GM12865 (cell line): ENCODE measurements around the gene ARHGAP35.
A peak's percentile ranks its signal among the peaks of the same experiment; 100 is the strongest.

Experiments
- DNase-seq: peaks from one replicate; pipeline ENCODE4 v3.0.0; 2010; ENCODE audit warnings: low read depth
- H3K4me3 ChIP-seq: 2 replicates; pipeline ENCODE4 v1.5.1; 2011; ENCODE audit warnings: mild to moderate bottlenecking, low read depth, low read length, control low read depth
- CTCF ChIP-seq: IDR thresholded peaks from 2 replicates; pipeline ENCODE4 v1.5.1; 2011; ENCODE audit warnings: low read length, control low read depth, low read depth, inconsistent platforms; ENCODE audit not compliant: insufficient read depth; ENCODE audit errors: missing control alignments

The ARHGAP35 gene

GRCh38 chr19:46861691-46862502, 1.1 kb downstream of the ARHGAP35 start:
- no peak for TF ChIP-seq CTCF
- DNase-seq = peak; percentile 29

GRCh38 chr19:46862503-46862834, 1.7 kb downstream of the ARHGAP35 start:
- H3K4me3 ChIP-seq = peak overlapping the region; percentile 83
- no peak for DNase-seq
- TF ChIP-seq CTCF = no peak

More at GRCh38 chr19:46861691-46862502, 1.1 kb downstream of the ARHGAP35 start:
- H3K4me3 ChIP-seq = peak overlapping the region; percentile 83

- no peak for TF ChIP-seq CTCF
- peak overlapping the region; percentile 83 for H3K4me3 ChIP-seq
- no peak for DNase-seq
Observed at GRCh38 chr19:46862974-46863632, 2.3 kb downstream of the ARHGAP35 start.

DNA sequence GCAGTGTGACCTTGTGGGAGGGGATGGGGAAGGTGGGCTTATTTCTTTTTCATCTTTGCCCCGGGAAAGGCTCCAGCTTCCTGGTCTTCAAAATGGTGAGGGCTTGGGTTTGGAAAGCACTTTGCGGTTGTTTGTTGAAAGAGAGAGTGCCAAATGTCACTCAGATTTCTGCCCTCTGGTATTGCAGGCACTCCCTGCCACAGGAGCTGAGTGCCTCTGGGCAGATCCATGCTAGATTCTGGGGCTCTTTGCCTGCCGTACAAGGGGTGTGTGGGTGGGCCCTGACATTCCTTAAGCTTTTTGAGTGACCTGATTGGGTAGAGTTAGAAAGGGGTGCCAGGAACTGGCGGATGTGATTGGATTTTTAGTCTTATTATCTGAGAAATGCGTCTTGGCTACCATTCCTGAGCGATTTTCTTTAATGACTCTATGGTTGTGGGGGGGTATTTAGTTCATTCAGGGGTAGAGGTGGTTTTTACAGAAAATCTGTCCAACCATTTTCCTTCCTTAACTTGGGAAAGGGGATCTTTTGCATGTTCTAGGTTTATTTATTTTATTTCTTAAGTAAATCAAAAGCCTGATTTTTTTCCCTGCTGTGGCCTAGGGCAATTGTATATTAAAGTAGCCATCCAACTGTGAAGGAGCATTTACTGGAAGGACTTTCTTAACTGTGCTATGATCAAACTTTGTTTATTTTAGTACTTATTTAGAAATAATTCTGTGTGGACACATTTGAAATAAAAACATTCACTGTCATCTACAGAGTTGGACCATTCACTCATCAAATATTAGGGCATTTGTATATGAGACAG, 3.2 kb downstream of the ARHGAP35 start:
- no peak for DNase-seq
- H3K4me3 ChIP-seq = no peak overlapping the region
- TF ChIP-seq CTCF = no peak

GRCh38 chr19:46866407-46867136, 5.8 kb downstream of the ARHGAP35 start:
- DNase-seq = no peak

More at GRCh38 chr19:46866407-46867136, 5.8 kb downstream of the ARHGAP35 start:
- no peak for TF ChIP-seq CTCF
- no peak overlapping the region for H3K4me3 ChIP-seq
